ENCODE measurements around the gene EFCAB6.
"Not testable (repeated sequence)": the region's sequence is repeated elsewhere in the genome, so short reads cannot be mapped to it uniquely, and the experiment has no call there.

Gene EFCAB6

DNA sequence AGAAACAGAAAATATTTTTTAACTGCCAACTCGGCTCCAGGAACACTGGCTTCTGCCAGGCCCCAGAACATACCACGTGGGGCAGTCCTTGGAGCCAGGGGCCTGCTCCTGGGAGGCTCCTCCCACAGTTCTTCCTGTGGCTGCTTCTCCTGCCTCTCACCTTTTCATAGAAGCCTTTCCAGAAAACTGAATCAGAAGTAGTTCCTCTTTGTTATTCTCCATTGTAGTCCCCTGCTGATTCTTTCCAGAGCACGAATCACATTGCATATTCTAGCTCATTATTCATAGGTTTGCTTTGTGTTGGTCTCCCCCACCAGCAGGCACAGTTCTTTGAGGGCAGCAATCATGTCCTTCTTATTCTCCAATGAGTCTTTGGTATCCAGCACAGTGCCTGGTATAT is 106.0 kb downstream of the EFCAB6 start:
- Mint-ChIP-seq H3K4me1 (ENCODE audit: low read depth in 2 of 2) (no peaks in the 10 kb centered on the region), H3K36me3 (ENCODE audit: insufficient read depth) (no peaks in the 10 kb centered on the region), H3K4me3 (no peak overlapping the region), H3K27ac (no peak overlapping the region), H3K27me3 (peaks cover 32 to 44% of the 10 kb centered on the region in 2 donors), H3K9me3 (peaks cover 4 to 8% of the 10 kb centered on the region in 2 donors)
- no peak for DNase-seq
- ATAC-seq (replicated peaks) = no peak

- ATAC-seq (replicated peaks) (no peak), DNase-seq (no peak)
- H3K36me3 Mint-ChIP-seq (ENCODE audit: insufficient read depth) = no peaks in the 10 kb centered on the region
- H3K27ac Mint-ChIP-seq = no peak overlapping the region
- peaks cover 4 to 8% of the 10 kb centered on the region in 2 donors for H3K9me3 Mint-ChIP-seq
- H3K27me3 Mint-ChIP-seq = peaks cover 38 to 56% of the 10 kb centered on the region in 2 donors
- H3K4me3 Mint-ChIP-seq = no peak overlapping the region
- H3K4me1 Mint-ChIP-seq (ENCODE audit: low read depth in 2 of 2) = no peaks in the 10 kb centered on the region
Observed at GRCh38 chr22:43704051-43704450, 108.1 kb downstream of the EFCAB6 start.

DNA sequence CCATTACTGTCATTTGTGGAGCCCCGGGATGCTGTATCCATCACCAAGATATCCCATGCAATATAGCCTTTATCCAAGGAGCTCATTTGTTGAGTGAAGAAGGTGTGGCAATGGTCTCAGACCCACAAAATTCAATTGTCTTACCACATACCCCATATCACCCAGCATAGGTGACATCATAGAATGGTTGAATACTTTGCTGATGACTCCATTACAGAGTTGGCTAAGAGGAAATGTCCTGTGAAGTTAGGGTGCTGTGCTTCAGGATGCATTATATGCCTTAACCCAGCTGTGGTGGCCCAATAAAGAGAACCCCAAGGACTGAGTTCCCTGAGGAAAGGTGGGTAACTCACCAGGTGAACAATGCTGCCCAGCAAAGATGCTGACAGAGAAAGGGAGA is 113.7 kb downstream of the EFCAB6 start:
- H3K4me1 Mint-ChIP-seq (ENCODE audit: low read depth in 2 of 2) = no peaks in the 10 kb centered on the region
- no peak overlapping the region for H3K27ac Mint-ChIP-seq
- no peaks in the 10 kb centered on the region for H3K36me3 Mint-ChIP-seq (ENCODE audit: insufficient read depth)

DNA sequence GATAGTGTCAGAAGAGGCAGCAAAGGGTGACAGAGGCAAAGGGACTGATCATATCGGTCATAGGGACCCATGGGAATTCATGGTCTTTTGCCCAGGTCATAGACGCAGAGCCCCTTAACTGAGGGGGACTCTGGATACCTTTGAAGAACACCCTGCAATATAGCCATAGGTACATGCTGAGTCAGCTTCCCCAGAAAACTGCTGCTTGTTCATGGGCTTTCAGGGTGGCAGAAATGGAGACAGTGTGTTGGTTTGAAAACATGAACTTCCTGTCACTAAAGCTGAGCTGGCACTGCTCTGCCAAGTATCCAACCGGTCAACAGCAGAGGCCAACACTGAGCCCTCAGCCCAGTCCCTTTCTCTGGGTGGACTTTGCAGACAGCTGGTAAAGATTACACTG is 114.2 kb downstream of the EFCAB6 start:
- Mint-ChIP-seq H3K4me3 (no peak overlapping the region), H3K27me3 (peaks cover 15 to 43% of the 10 kb centered on the region in 2 donors), H3K36me3 (ENCODE audit: insufficient read depth) (no peaks in the 10 kb centered on the region), H3K4me1 (ENCODE audit: low read depth in 2 of 2) (no peaks in the 10 kb centered on the region), H3K27ac (no peak overlapping the region), H3K9me3 (peaks cover 0 to under 1% of the 10 kb centered on the region in 2 donors)
- ATAC-seq (replicated peaks) = no peak
- no peak for DNase-seq

More for the DNA sequence above, 113.7 kb downstream of the EFCAB6 start:
- ATAC-seq (replicated peaks) (no peak), DNase-seq (no peak)
- Mint-ChIP-seq H3K27me3 (peaks cover 12 to 38% of the 10 kb centered on the region in 2 donors), H3K9me3 (no peaks in the 10 kb centered on the region), H3K4me3 (no peak overlapping the region)

- Mint-ChIP-seq H3K36me3 (ENCODE audit: insufficient read depth) (no peaks in the 10 kb centered on the region), H3K9me3 (peaks cover 1 to 8% of the 10 kb centered on the region in 2 donors)
Observed at GRCh38 chr22:43693249-43693648, 118.9 kb downstream of the EFCAB6 start.

GRCh38 chr22:43689356-43689755 is 122.7 kb downstream of the EFCAB6 start:
- no peak for ATAC-seq (replicated peaks)
- peaks cover 1 to 8% of the 10 kb centered on the region in 2 donors for H3K9me3 Mint-ChIP-seq
- peaks cover 47 to 58% of the 10 kb centered on the region in 2 donors for H3K27me3 Mint-ChIP-seq
- no peak overlapping the region for H3K4me3 Mint-ChIP-seq
- peaks cover 2% of the 10 kb centered on the region for H3K36me3 Mint-ChIP-seq (ENCODE audit: insufficient read depth)
- no peak overlapping the region for H3K27ac Mint-ChIP-seq
- no peaks in the 10 kb centered on the region for H3K4me1 Mint-ChIP-seq (ENCODE audit: low read depth in 2 of 2)
- no peak for DNase-seq

More at GRCh38 chr22:43693249-43693648, 118.9 kb downstream of the EFCAB6 start:
- no peaks in the 10 kb centered on the region for H3K4me1 Mint-ChIP-seq (ENCODE audit: low read depth in 2 of 2)
- no peak overlapping the region for H3K4me3 Mint-ChIP-seq
- H3K27ac Mint-ChIP-seq = no peak overlapping the region
- DNase-seq = no peak
- no peak for ATAC-seq (replicated peaks)
- peaks cover 39 to 49% of the 10 kb centered on the region in 2 donors for H3K27me3 Mint-ChIP-seq

DNA sequence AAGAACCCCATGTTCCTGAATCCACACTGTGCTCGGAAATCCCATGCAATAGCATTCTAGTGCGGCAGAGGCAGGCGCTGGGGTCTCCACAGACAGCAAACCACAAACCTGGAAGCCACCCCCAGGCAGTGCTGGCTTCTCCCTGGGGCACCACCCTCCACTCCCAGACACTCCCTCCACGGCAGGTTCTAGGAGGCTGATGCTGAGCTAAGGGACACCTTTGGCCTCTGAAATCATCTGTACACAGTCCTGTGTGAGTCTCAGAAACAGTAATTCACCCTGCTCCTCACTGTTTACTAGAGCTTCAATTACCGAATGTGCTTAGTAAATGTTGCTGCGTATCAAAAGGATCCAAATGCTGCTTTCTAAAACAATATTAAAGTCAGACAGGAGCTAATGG is 129.3 kb downstream of the EFCAB6 start:
- Mint-ChIP-seq H3K36me3 (ENCODE audit: insufficient read depth) (peaks cover 2% of the 10 kb centered on the region), H3K27ac (no peak overlapping the region), H3K27me3 (peaks cover 33 to 35% of the 10 kb centered on the region in 2 donors), H3K4me3 (no peak overlapping the region), H3K9me3 (peaks cover 0 to 2% of the 10 kb centered on the region in 2 donors), H3K4me1 (ENCODE audit: low read depth in 2 of 2) (no peaks in the 10 kb centered on the region)
- DNase-seq (no peak), ATAC-seq (replicated peaks) (no peak)

DNA sequence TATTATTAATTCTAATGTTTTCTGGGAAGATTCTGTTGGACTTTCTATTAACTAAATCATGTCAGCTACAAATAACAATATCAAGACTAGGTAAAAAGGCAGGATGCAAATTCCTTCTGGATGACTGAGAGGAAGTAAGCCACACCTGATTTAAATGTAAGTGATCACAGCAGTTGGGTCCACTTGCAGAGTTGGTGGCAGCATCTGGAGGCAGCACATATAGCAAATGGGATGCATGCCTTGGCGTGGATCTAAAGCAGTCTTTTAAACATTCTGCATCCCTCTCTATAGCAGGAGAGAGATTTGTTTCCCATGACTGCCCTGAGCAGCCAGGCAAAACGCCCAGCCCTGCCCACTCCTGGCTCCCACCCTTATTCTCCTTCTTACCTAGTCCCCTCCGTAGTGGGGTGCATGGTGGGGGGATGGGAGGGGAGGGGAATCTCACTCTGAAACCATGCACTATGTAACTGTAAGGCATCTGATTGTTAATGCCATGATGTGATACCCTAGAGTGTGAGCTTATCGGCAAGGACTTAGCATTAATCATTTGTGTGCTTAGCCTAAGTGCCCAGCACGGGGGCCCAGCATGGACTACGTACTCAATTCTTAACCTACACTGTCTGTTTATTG is 130.3 kb downstream of the EFCAB6 start:
- DNase-seq = no peak
- H3K4me1 Mint-ChIP-seq (ENCODE audit: low read depth in 2 of 2) = no peaks in the 10 kb centered on the region
- H3K9me3 Mint-ChIP-seq = peaks cover 0 to 2% of the 10 kb centered on the region in 2 donors
- H3K27me3 Mint-ChIP-seq = peaks cover 31 to 33% of the 10 kb centered on the region in 2 donors
- no peak overlapping the region for H3K4me3 Mint-ChIP-seq
- H3K36me3 Mint-ChIP-seq (ENCODE audit: insufficient read depth) = peaks cover 2% of the 10 kb centered on the region
- no peak overlapping the region for H3K27ac Mint-ChIP-seq
- ATAC-seq (replicated peaks) = no peak

DNA sequence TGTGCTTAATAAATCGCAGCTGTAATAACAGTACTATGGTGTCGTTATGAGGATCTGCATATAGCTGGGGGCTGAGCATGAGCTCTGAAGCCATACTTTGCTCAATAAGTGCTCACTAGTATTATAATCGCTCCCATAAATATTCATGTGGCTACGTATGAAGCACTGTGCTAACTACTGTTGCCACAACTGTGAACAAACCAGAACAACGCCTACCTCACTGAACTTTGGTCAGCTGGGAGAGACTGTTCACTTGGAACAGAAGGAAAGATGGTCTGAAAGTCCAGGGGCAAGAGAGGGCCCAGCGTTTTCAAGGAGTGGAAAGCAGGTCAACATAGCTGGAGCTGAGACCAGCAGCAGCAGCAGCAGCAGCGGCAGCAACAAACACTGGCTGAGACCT is 141.6 kb downstream of the EFCAB6 start:
- ATAC-seq (replicated peaks) = no peak
- Mint-ChIP-seq H3K27me3 (peaks cover 26 to 37% of the 10 kb centered on the region in 2 donors), H3K36me3 (ENCODE audit: insufficient read depth) (peaks cover 2% of the 10 kb centered on the region)

GRCh38 chr22:43669190-43669589 is 142.9 kb downstream of the EFCAB6 start:
- peaks cover 0 to 2% of the 10 kb centered on the region in 2 donors for H3K9me3 Mint-ChIP-seq

More for the DNA sequence above, 141.6 kb downstream of the EFCAB6 start:
- H3K9me3 Mint-ChIP-seq = peaks cover 0 to 2% of the 10 kb centered on the region in 2 donors
- H3K27ac Mint-ChIP-seq = no peak overlapping the region
- H3K4me3 Mint-ChIP-seq = no peak overlapping the region
- no peaks in the 10 kb centered on the region for H3K4me1 Mint-ChIP-seq (ENCODE audit: low read depth in 2 of 2)
- DNase-seq = no peak

DNA sequence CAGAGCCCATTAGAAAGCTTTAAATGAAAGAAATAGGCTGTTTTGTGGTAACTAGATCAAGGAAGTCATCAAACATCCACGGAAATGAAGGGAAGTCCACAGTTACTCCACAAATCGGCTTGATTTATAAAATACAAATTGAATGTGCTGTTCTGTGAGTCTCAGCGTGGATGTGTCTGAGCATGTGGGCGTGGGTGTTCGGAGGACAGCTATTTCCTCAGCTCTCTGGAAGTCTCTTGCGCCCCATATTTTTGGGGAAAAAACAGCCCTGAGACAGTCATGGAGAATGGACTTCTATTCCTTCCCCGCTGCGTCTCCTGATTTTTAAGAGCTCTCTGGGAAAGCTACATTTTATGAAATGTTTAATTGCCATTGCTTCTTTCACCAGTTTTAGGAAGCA is 144.4 kb downstream of the EFCAB6 start:
- Mint-ChIP-seq H3K27ac (no peak overlapping the region), H3K9me3 (peaks cover 0 to 2% of the 10 kb centered on the region in 2 donors)

More at GRCh38 chr22:43669190-43669589, 142.9 kb downstream of the EFCAB6 start:
- Mint-ChIP-seq H3K4me1 (ENCODE audit: low read depth in 2 of 2) (no peaks in the 10 kb centered on the region), H3K27ac (no peak overlapping the region), H3K4me3 (no peak overlapping the region), H3K27me3 (peaks cover 26 to 40% of the 10 kb centered on the region in 2 donors), H3K36me3 (ENCODE audit: insufficient read depth) (peaks cover 2% of the 10 kb centered on the region)
- ATAC-seq (replicated peaks) (no peak), DNase-seq (no peak)

GRCh38 chr22:43666457-43666856 is 145.6 kb downstream of the EFCAB6 start:
- H3K4me1 Mint-ChIP-seq (ENCODE audit: low read depth in 2 of 2) = no peaks in the 10 kb centered on the region
- DNase-seq = no peak
- H3K27ac Mint-ChIP-seq = no peak overlapping the region
- peaks cover 2% of the 10 kb centered on the region for H3K36me3 Mint-ChIP-seq (ENCODE audit: insufficient read depth)
- no peak for ATAC-seq (replicated peaks)
- peaks cover 0 to 2% of the 10 kb centered on the region in 2 donors for H3K9me3 Mint-ChIP-seq
- H3K4me3 Mint-ChIP-seq = no peak overlapping the region
- H3K27me3 Mint-ChIP-seq = peaks cover 26 to 42% of the 10 kb centered on the region in 2 donors

More for the DNA sequence above, 144.4 kb downstream of the EFCAB6 start:
- no peak for DNase-seq
- no peaks in the 10 kb centered on the region for H3K4me1 Mint-ChIP-seq (ENCODE audit: low read depth in 2 of 2)
- peaks cover 26 to 42% of the 10 kb centered on the region in 2 donors for H3K27me3 Mint-ChIP-seq
- no peak for ATAC-seq (replicated peaks)
- peaks cover 2% of the 10 kb centered on the region for H3K36me3 Mint-ChIP-seq (ENCODE audit: insufficient read depth)
- H3K4me3 Mint-ChIP-seq = no peak overlapping the region

DNA sequence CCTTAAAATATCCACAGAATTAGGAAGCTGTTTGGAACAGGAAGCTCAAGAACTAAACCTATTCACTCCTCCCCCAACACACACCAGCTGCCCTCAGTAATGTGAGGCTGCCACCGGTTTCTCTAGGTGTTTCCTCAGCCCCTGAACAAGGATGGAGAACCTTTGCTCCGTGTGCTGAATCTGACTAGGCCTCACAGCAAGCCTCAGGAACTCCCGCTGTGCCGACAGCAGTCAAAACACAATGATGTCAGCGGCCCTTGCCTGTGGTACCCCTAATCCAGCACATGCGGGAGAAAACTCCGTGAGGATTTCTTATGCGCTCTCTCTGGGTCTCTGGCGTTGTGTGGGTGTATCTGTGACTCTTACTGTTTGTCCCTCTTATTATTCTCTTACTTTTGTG is 153.3 kb downstream of the EFCAB6 start:
- no peak overlapping the region for H3K27ac Mint-ChIP-seq
- H3K9me3 Mint-ChIP-seq = no peaks in the 10 kb centered on the region
- no peak for DNase-seq
- no peaks in the 10 kb centered on the region for H3K4me1 Mint-ChIP-seq (ENCODE audit: low read depth in 2 of 2)
- H3K36me3 Mint-ChIP-seq (ENCODE audit: insufficient read depth) = no peaks in the 10 kb centered on the region
- H3K27me3 Mint-ChIP-seq = peaks cover 15 to 31% of the 10 kb centered on the region in 2 donors
- ATAC-seq (replicated peaks) = no peak
- H3K4me3 Mint-ChIP-seq = no peak overlapping the region

- H3K4me1 Mint-ChIP-seq (ENCODE audit: low read depth in 2 of 2); H3K4me3 Mint-ChIP-seq; H3K36me3 Mint-ChIP-seq (ENCODE audit: insufficient read depth); DNase-seq; H3K9me3 Mint-ChIP-seq; H3K27ac Mint-ChIP-seq; ATAC-seq (replicated peaks): not testable (repeated sequence)
- peaks cover 35 to 50% of the 10 kb centered on the region in 2 donors for H3K27me3 Mint-ChIP-seq
Observed at GRCh38 chr22:43656581-43656980, 155.5 kb downstream of the EFCAB6 start.

Measured in effector memory CD8-positive, alpha-beta T cell (primary cell).